ENCODE measurements around the gene OMA1.

Gene OMA1

DNA sequence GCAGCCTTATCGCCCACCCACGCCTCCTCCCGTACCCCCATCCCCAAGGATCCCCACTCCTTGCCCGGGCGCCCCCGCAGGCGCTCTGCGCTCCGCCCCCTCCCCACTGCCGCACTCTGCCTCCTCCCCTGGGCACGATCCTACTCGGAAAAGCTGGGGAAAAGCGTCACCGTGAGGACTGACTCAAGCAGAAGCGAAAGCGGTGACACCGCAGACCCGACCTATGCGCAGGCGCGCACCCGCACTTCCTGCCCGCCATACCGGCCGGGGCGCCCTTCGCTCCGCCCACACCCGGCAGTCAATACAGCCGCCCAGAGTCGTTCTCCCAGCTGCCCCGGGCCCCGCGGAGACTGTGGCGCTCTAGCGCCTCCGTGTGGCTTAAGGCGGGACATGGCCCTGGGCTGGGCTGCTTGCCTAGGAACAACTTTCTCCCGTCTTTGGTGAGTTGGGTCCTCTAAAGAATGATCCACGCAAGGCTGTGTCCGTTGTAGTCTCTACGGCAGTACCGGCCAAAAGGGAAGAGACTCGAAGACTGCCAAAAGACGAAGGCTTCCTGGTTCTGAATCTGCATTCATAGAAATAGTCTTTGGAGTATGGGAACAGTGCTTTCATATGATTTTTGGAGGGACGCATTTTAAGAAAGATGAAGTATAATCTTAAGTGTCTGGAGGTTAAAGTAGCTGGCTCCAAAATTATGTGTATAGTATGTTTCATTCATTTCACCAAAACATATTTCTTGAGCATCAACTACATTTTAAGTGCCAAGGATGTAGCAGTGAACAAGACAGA, at the start of gene OMA1:
Gene OMA1 (minus strand): TSS at position 207 of the 789 bp plus-strand sequence. CDS start 7,432 bp downstream, outside the sequence.
- H3K9ac ChIP-seq (ENCODE audit: low read depth, low read length): peak within 1 kb of the TSS; percentile 83
- H3K4me1 ChIP-seq (ENCODE audit: control insufficient read depth, insufficient read depth, low read length): peaks cover 10% of the 10 kb centered on the region; the same call in 1 of the 2 replicates
- no peaks in the 10 kb centered on the region for H3K9me3 ChIP-seq (ENCODE audit: control insufficient read depth, insufficient read depth, low read length)
- no peaks in the 10 kb centered on the region for H3K27me3 ChIP-seq (ENCODE audit: control insufficient read depth, insufficient read depth, low read length)
- H3K36me3 ChIP-seq (ENCODE audit: control insufficient read depth, insufficient read depth, low read length): no peaks in the 10 kb centered on the region
- H3K4me3 ChIP-seq (ENCODE audit: low read depth, low read length): peak within 1 kb of the TSS; percentile 92
- peak within 1 kb of the TSS; percentile 88 for H3K27ac ChIP-seq (ENCODE audit: low read depth, low read length)

DNA sequence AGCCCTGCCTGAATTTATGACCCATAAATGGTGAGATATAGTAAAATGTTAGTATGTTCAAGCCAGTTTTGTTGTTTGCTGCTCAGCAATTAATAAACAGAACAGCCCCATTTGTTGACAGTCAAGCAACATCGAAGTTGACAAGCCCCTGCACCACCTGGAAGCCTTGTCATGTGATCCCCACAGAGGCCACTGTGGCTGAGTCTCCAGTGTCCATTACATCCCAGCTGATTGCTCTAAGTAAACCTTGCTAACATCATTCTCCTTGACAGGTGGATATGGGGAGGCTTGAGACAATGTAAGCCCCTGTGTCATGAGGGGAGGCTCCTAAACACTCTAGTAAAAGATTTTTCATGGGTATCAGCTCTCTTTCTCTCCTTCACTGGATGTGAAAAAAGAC, 48.0 kb upstream of the OMA1 start:
- H3K4me3 ChIP-seq (ENCODE audit: low read depth, low read length): no peak overlapping the region
- H3K27ac ChIP-seq (ENCODE audit: low read depth, low read length): no peak overlapping the region
- H3K4me1 ChIP-seq (ENCODE audit: control insufficient read depth, insufficient read depth, low read length): no peaks in the 10 kb centered on the region; the same call in 1 of the 2 replicates
- H3K36me3 ChIP-seq (ENCODE audit: control insufficient read depth, insufficient read depth, low read length): no peaks in the 10 kb centered on the region
- no peaks in the 10 kb centered on the region for H3K27me3 ChIP-seq (ENCODE audit: control insufficient read depth, insufficient read depth, low read length)
- H3K9ac ChIP-seq (ENCODE audit: low read depth, low read length): no peak overlapping the region
- H3K9me3 ChIP-seq (ENCODE audit: control insufficient read depth, insufficient read depth, low read length): no peaks in the 10 kb centered on the region

- Histone ChIP-seq H3K4me3 (ENCODE audit: low read depth, low read length) (no peak overlapping the region), H3K9ac (ENCODE audit: low read depth, low read length) (no peak overlapping the region), H3K27ac (ENCODE audit: low read depth, low read length) (no peak overlapping the region)
These were observed 46.1 kb upstream of the OMA1 start for GRCh38 chr1:58592522-58593134.

GRCh38 chr1:58591806-58592205, 45.3 kb upstream of the OMA1 start:
- no peak overlapping the region for H3K9ac ChIP-seq (ENCODE audit: low read depth, low read length)
- no peaks in the 10 kb centered on the region for H3K27me3 ChIP-seq (ENCODE audit: control insufficient read depth, insufficient read depth, low read length)
- no peaks in the 10 kb centered on the region for H3K9me3 ChIP-seq (ENCODE audit: control insufficient read depth, insufficient read depth, low read length)
- no peak overlapping the region for H3K27ac ChIP-seq (ENCODE audit: low read depth, low read length)
- no peaks in the 10 kb centered on the region for H3K36me3 ChIP-seq (ENCODE audit: control insufficient read depth, insufficient read depth, low read length)
- no peak overlapping the region for H3K4me3 ChIP-seq (ENCODE audit: low read depth, low read length)
- no peaks in the 10 kb centered on the region; the same call in 1 of the 2 replicates for H3K4me1 ChIP-seq (ENCODE audit: control insufficient read depth, insufficient read depth, low read length)

More at GRCh38 chr1:58592522-58593134, 46.1 kb upstream of the OMA1 start:
- Histone ChIP-seq H3K9me3 (ENCODE audit: control insufficient read depth, insufficient read depth, low read length) (no peaks in the 10 kb centered on the region), H3K4me1 (ENCODE audit: control insufficient read depth, insufficient read depth, low read length) (no peaks in the 10 kb centered on the region; the same call in 1 of the 2 replicates), H3K27me3 (ENCODE audit: control insufficient read depth, insufficient read depth, low read length) (no peaks in the 10 kb centered on the region), H3K36me3 (ENCODE audit: control insufficient read depth, insufficient read depth, low read length) (no peaks in the 10 kb centered on the region)

- no peaks in the 10 kb centered on the region for H3K9me3 ChIP-seq (ENCODE audit: control insufficient read depth, insufficient read depth, low read length)
These were observed 43.5 kb upstream of the OMA1 start for GRCh38 chr1:58590019-58590418.

DNA sequence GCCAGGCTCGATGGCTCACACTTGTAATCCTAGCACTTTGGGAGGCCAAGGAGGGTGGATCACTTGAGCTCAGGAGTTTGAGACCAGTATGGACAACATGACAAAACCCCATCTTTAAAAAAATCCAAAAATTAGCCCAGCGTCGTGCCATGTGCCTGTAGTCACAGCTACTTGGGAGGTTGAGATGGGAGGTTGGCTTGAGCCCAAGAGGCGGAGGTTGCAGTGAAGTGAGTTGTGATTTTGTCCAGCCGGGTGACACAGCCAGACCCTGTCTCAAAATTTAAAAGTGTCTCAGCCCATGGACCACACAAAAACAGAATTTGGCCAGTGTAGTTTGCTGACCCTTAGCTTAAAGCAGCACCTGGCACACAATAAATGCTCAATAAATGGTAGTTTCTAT, 41.9 kb upstream of the OMA1 start:
- Histone ChIP-seq H3K36me3 (ENCODE audit: control insufficient read depth, insufficient read depth, low read length) (no peaks in the 10 kb centered on the region), H3K9ac (ENCODE audit: low read depth, low read length) (no peak overlapping the region), H3K9me3 (ENCODE audit: control insufficient read depth, insufficient read depth, low read length) (no peaks in the 10 kb centered on the region), H3K4me1 (ENCODE audit: control insufficient read depth, insufficient read depth, low read length) (no peaks in the 10 kb centered on the region; the same call in 1 of the 2 replicates), H3K4me3 (ENCODE audit: low read depth, low read length) (no peak overlapping the region), H3K27ac (ENCODE audit: low read depth, low read length) (no peak overlapping the region), H3K27me3 (ENCODE audit: control insufficient read depth, insufficient read depth, low read length) (no peaks in the 10 kb centered on the region)

More at GRCh38 chr1:58590019-58590418, 43.5 kb upstream of the OMA1 start:
- H3K27me3 ChIP-seq (ENCODE audit: control insufficient read depth, insufficient read depth, low read length): no peaks in the 10 kb centered on the region
- H3K9ac ChIP-seq (ENCODE audit: low read depth, low read length): no peak overlapping the region
- no peaks in the 10 kb centered on the region; the same call in 1 of the 2 replicates for H3K4me1 ChIP-seq (ENCODE audit: control insufficient read depth, insufficient read depth, low read length)
- no peak overlapping the region for H3K27ac ChIP-seq (ENCODE audit: low read depth, low read length)
- no peak overlapping the region for H3K4me3 ChIP-seq (ENCODE audit: low read depth, low read length)
- H3K36me3 ChIP-seq (ENCODE audit: control insufficient read depth, insufficient read depth, low read length): no peaks in the 10 kb centered on the region

DNA sequence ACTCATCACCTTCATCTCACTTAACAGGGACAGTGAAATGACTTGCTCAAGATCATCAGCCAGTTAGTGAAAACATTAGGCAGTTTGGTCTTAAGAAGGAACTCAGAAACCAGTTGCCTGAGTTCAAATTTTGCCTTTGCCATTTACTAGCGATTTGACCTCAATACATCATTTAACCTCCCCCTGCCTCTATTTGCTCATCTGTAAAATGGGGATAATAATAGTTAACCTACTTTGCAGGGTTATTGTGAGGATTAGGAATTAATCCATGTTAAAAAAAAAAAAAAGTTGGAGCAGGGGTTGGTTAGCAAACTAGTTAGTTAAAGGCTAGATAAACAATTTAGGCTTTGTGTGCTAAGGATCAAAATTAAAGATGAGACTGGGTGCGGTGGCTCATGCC, 41.1 kb upstream of the OMA1 start:
- H3K4me3 ChIP-seq (ENCODE audit: low read depth, low read length): no peak overlapping the region
- H3K9me3 ChIP-seq (ENCODE audit: control insufficient read depth, insufficient read depth, low read length): no peaks in the 10 kb centered on the region
- no peak overlapping the region for H3K9ac ChIP-seq (ENCODE audit: low read depth, low read length)
- no peaks in the 10 kb centered on the region for H3K36me3 ChIP-seq (ENCODE audit: control insufficient read depth, insufficient read depth, low read length)
- no peak overlapping the region for H3K27ac ChIP-seq (ENCODE audit: low read depth, low read length)
- no peaks in the 10 kb centered on the region for H3K27me3 ChIP-seq (ENCODE audit: control insufficient read depth, insufficient read depth, low read length)
- no peaks in the 10 kb centered on the region; the same call in 1 of the 2 replicates for H3K4me1 ChIP-seq (ENCODE audit: control insufficient read depth, insufficient read depth, low read length)

DNA sequence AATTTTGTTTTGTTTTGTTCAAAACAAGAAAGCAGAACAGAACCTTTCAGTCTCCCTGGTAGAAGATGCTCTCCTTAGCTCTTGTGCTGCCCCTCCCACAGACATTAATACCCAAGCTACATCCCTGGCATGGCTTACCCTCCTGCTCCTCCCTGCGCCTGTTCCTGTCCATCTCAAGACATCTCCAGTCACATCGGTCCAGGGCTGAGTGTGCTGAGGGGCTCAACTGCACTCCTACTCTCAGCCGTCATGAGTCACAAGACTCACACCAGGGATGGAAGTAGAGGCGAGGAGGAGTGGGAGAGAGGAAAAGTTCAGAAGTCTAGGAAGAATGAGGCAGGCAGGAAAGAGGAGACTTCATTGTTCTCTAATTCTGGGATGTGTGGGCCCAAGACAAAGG, 39.7 kb upstream of the OMA1 start:
- H3K4me3 ChIP-seq (ENCODE audit: low read depth, low read length): no peak overlapping the region
- H3K27ac ChIP-seq (ENCODE audit: low read depth, low read length): no peak overlapping the region
- H3K9me3 ChIP-seq (ENCODE audit: control insufficient read depth, insufficient read depth, low read length): no peaks in the 10 kb centered on the region
- H3K36me3 ChIP-seq (ENCODE audit: control insufficient read depth, insufficient read depth, low read length): no peaks in the 10 kb centered on the region
- H3K9ac ChIP-seq (ENCODE audit: low read depth, low read length): no peak overlapping the region
- H3K4me1 ChIP-seq (ENCODE audit: control insufficient read depth, insufficient read depth, low read length): no peaks in the 10 kb centered on the region
- no peaks in the 10 kb centered on the region for H3K27me3 ChIP-seq (ENCODE audit: control insufficient read depth, insufficient read depth, low read length)

DNA sequence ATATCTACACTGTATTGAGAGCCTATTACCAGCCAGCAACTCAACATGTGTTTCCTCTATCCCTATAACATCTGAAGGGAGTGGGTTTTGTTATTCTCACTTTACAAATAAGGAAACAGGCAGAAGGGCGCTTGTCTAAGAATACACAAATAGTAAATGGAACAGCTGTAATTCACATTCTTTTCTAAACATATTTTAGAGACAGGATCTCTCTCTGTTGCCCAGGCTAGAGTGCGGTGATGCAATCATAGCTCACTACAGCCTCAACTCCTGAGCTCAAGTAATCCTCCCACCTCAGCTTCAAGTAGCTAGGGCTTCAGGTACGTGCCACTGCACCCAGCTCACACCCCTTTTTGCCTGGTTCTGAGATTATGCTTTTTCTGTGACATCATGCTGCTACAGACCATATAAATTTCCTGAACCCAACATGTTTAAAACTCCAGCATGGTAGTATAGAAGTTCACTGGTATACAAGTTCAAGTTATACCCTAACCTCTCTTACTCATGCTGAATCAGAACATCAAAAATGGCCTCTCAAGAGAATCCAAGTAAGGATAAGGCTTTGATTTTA, 39.1 kb upstream of the OMA1 start:
- H3K36me3 ChIP-seq (ENCODE audit: control insufficient read depth, insufficient read depth, low read length): no peaks in the 10 kb centered on the region
- H3K9me3 ChIP-seq (ENCODE audit: control insufficient read depth, insufficient read depth, low read length): no peaks in the 10 kb centered on the region
- no peak overlapping the region for H3K27ac ChIP-seq (ENCODE audit: low read depth, low read length)
- no peaks in the 10 kb centered on the region for H3K27me3 ChIP-seq (ENCODE audit: control insufficient read depth, insufficient read depth, low read length)
- no peak overlapping the region for H3K4me3 ChIP-seq (ENCODE audit: low read depth, low read length)
- H3K9ac ChIP-seq (ENCODE audit: low read depth, low read length): no peak overlapping the region
- H3K4me1 ChIP-seq (ENCODE audit: control insufficient read depth, insufficient read depth, low read length): no peaks in the 10 kb centered on the region

GRCh38 chr1:58585166-58585565, 38.6 kb upstream of the OMA1 start:
- H3K4me1 ChIP-seq (ENCODE audit: control insufficient read depth, insufficient read depth, low read length): no peaks in the 10 kb centered on the region
- no peak overlapping the region for H3K27ac ChIP-seq (ENCODE audit: low read depth, low read length)
- H3K36me3 ChIP-seq (ENCODE audit: control insufficient read depth, insufficient read depth, low read length): no peaks in the 10 kb centered on the region
- no peak overlapping the region for H3K4me3 ChIP-seq (ENCODE audit: low read depth, low read length)
- no peaks in the 10 kb centered on the region for H3K9me3 ChIP-seq (ENCODE audit: control insufficient read depth, insufficient read depth, low read length)
- H3K9ac ChIP-seq (ENCODE audit: low read depth, low read length): no peak overlapping the region
- no peaks in the 10 kb centered on the region for H3K27me3 ChIP-seq (ENCODE audit: control insufficient read depth, insufficient read depth, low read length)
